GM12873 (cell line): ENCODE data around the gene PHC3.

Experiments
- CTCF ChIP-seq: IDR thresholded peaks from 2 replicates; pipeline ENCODE4 v1.5.1; 2012; ENCODE audit warnings: low read depth, mild to moderate bottlenecking, moderate library complexity, low read length, control low read depth; ENCODE audit not compliant: insufficient read depth; ENCODE audit errors: missing control alignments

PHC3 gene

DNA sequence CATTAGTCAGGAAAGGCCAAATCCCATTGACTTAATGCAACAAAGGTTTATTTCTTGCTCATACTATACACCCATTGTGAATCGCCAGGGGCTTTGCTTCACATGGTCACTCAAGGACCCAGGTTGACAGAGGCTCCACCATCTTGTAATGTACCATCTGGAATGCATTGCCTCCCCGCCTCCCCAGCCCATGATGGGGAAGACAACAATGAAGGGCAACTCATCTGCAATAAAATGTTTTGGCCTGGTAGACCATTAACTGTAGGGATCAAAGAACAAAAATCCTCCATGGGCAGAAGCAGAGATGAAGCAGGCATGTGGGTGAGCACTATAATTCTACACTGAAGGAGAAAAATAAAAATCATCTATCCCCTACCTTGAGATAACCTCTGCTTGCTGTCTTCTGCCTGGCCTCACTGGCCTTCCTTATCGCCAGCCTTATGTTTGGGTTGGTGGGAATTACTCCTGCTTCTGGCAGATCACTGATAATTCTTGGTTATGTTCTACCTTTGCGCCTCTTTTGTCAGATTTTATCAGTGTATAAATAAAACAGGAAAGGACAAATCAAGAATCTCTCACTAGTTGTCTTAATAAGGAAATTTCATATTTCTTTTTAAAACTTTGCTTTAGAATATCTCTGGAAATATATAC lies 106.0 kb downstream of the PHC3 start:
- no peak for TF ChIP-seq CTCF

DNA sequence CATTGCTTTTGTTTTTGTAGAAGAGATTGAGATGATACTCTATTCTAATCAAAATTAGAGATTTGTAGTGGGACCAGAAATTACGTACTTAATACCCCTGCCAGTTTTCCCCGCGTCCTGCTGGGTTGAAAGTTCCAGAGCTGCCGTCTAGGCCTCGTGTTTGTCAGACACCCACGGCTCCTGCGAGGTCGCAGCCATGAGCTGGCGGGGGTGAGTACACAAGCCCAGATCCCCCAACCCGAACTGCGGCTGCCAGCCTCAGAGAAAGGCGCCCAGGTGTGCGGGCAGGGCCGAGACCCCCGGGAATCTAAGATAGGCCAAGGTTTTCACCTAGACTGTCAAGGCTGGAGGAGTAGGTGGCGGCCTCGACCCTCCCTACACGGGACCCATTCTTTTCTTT lies 117.4 kb downstream of the PHC3 start:
- no peak for TF ChIP-seq CTCF

- no peak for TF ChIP-seq CTCF
Measured at GRCh38 chr3:170063691-170064090, 117.8 kb downstream of the PHC3 start.

- no peak for TF ChIP-seq CTCF
Measured at GRCh38 chr3:170062769-170063168, 118.8 kb downstream of the PHC3 start.

DNA sequence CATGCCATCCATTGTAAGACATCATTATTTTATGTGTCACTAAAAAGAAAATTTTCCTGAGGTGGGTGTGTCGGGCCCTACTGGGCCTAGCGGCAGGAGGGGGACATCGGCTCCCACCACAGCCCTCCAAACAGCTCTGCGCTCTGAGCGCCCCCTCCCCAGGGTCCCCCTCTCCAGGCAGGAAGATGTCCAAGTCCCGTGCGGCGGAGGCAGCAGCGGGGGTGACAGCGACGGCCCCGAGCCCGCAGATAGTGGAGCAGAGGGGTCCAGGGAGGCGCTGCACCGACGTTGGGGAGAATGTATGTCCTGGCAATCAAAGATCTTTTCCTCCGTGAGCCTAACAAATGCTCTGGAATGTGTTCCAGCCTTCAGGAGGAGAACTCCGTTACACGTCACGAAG lies 119.5 kb downstream of the PHC3 start:
- TF ChIP-seq CTCF = no peak

- no peak for TF ChIP-seq CTCF
Measured at GRCh38 chr3:170059447-170059846, 122.1 kb downstream of the PHC3 start.

DNA sequence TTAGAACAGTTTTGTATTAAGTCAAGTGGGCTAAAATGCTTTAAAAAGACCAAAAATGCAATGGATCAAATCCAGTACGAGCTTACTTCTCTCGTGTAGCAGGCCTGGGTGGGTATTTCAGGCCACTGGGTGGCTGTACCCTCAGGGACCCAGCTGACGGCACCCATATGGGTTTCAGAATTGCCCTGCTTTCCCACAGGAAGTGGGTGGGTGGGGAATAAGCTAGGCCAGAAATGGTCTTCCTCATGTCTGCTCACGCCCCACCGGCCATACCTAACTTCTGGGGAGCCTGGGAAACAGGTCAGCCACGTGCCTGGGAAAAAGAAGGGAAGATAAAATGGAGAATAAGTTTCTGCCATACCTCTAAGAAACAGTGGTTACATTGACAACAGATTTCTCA lies 123.4 kb downstream of the PHC3 start:
- TF ChIP-seq CTCF = no peak
